Measurements from ENCODE around the gene ERP44.

The ERP44 gene

GRCh38 chr9:99970481-99970880 lies 128.3 kb downstream of the ERP44 start:
- Mint-ChIP-seq H3K27me3 (no peaks in the 10 kb centered on the region), H3K4me1 (no peaks in the 10 kb centered on the region), H3K36me3 (peaks cover 42% of the 10 kb centered on the region), H3K4me3 (no peak overlapping the region), H3K27ac (no peak overlapping the region), H3K9me3 (no peaks in the 10 kb centered on the region)
- no peak for ATAC-seq

GRCh38 chr9:99967457-99967856 lies 131.3 kb downstream of the ERP44 start:
- Mint-ChIP-seq H3K27me3 (no peaks in the 10 kb centered on the region), H3K4me3 (no peak overlapping the region), H3K36me3 (peaks cover 41% of the 10 kb centered on the region), H3K4me1 (no peaks in the 10 kb centered on the region), H3K27ac (no peak overlapping the region), H3K9me3 (no peaks in the 10 kb centered on the region)
- ATAC-seq: no peak

GRCh38 chr9:99966716-99967115 lies 132.1 kb downstream of the ERP44 start:
- no peaks in the 10 kb centered on the region for H3K4me1 Mint-ChIP-seq
- H3K27ac Mint-ChIP-seq: no peak overlapping the region
- peaks cover 45% of the 10 kb centered on the region for H3K36me3 Mint-ChIP-seq
- no peak overlapping the region for H3K4me3 Mint-ChIP-seq
- no peaks in the 10 kb centered on the region for H3K27me3 Mint-ChIP-seq
- H3K9me3 Mint-ChIP-seq: no peaks in the 10 kb centered on the region
- ATAC-seq: no peak

- no peak for ATAC-seq
- no peaks in the 10 kb centered on the region for H3K9me3 Mint-ChIP-seq
- no peak overlapping the region for H3K4me3 Mint-ChIP-seq
- no peaks in the 10 kb centered on the region for H3K27me3 Mint-ChIP-seq
- H3K4me1 Mint-ChIP-seq: no peaks in the 10 kb centered on the region
- peaks cover 52% of the 10 kb centered on the region for H3K36me3 Mint-ChIP-seq
- H3K27ac Mint-ChIP-seq: no peak overlapping the region
Observed at GRCh38 chr9:99966001-99966400, 132.8 kb downstream of the ERP44 start.

GRCh38 chr9:99964336-99964735 lies 134.5 kb downstream of the ERP44 start:
- ATAC-seq: no peak
- Mint-ChIP-seq H3K36me3 (peaks cover 52% of the 10 kb centered on the region), H3K9me3 (no peaks in the 10 kb centered on the region), H3K27ac (no peak overlapping the region), H3K4me3 (no peak overlapping the region), H3K4me1 (no peaks in the 10 kb centered on the region), H3K27me3 (no peaks in the 10 kb centered on the region)

GRCh38 chr9:99962680-99963261 lies 136.0 kb downstream of the ERP44 start:
- Mint-ChIP-seq H3K4me3 (no peak overlapping the region), H3K36me3 (peaks cover 56% of the 10 kb centered on the region), H3K27me3 (no peaks in the 10 kb centered on the region), H3K27ac (no peak overlapping the region), H3K4me1 (no peaks in the 10 kb centered on the region), H3K9me3 (no peaks in the 10 kb centered on the region)
- ATAC-seq: no peak

GRCh38 chr9:99955606-99956005 lies 143.2 kb downstream of the ERP44 start:
- Mint-ChIP-seq H3K27me3 (no peaks in the 10 kb centered on the region), H3K4me3 (no peak overlapping the region), H3K27ac (no peak overlapping the region), H3K4me1 (peaks cover 5% of the 10 kb centered on the region), H3K36me3 (peaks cover 50% of the 10 kb centered on the region), H3K9me3 (no peaks in the 10 kb centered on the region)
- ATAC-seq: no peak

GRCh38 chr9:99954819-99955218 lies 144.0 kb downstream of the ERP44 start:
- Mint-ChIP-seq H3K4me1 (peaks cover 5% of the 10 kb centered on the region), H3K4me3 (no peak overlapping the region), H3K9me3 (no peaks in the 10 kb centered on the region), H3K27me3 (no peaks in the 10 kb centered on the region), H3K36me3 (peaks cover 50% of the 10 kb centered on the region), H3K27ac (peak overlapping the region; percentile 32)
- no peak for ATAC-seq

- H3K36me3 Mint-ChIP-seq: peaks cover 48% of the 10 kb centered on the region
- no peak overlapping the region for H3K4me3 Mint-ChIP-seq
- H3K27me3 Mint-ChIP-seq: no peaks in the 10 kb centered on the region
- ATAC-seq: no peak
- peak overlapping the region; percentile 32 for H3K27ac Mint-ChIP-seq
- H3K4me1 Mint-ChIP-seq: peaks cover 5% of the 10 kb centered on the region
- no peaks in the 10 kb centered on the region for H3K9me3 Mint-ChIP-seq
Observed at GRCh38 chr9:99953861-99954507, 144.8 kb downstream of the ERP44 start.

- peaks cover 12% of the 10 kb centered on the region for H3K4me1 Mint-ChIP-seq
- H3K27ac Mint-ChIP-seq: no peak overlapping the region
- peaks cover 41% of the 10 kb centered on the region for H3K36me3 Mint-ChIP-seq
- H3K4me3 Mint-ChIP-seq: no peak overlapping the region
- H3K27me3 Mint-ChIP-seq: no peaks in the 10 kb centered on the region
- H3K9me3 Mint-ChIP-seq: no peaks in the 10 kb centered on the region
- ATAC-seq: no peak
Observed at GRCh38 chr9:99948896-99949295, 149.9 kb downstream of the ERP44 start.

- H3K27me3 Mint-ChIP-seq: no peaks in the 10 kb centered on the region
Observed at GRCh38 chr9:99948482-99948881, 150.3 kb downstream of the ERP44 start.

GRCh38 chr9:99947395-99947794 lies 151.4 kb downstream of the ERP44 start:
- H3K27ac Mint-ChIP-seq: no peak overlapping the region
- no peaks in the 10 kb centered on the region for H3K27me3 Mint-ChIP-seq
- no peak overlapping the region for H3K4me3 Mint-ChIP-seq
- ATAC-seq: no peak
- H3K9me3 Mint-ChIP-seq: no peaks in the 10 kb centered on the region
- H3K36me3 Mint-ChIP-seq: peaks cover 44% of the 10 kb centered on the region
- peaks cover 9% of the 10 kb centered on the region for H3K4me1 Mint-ChIP-seq

More at GRCh38 chr9:99948482-99948881, 150.3 kb downstream of the ERP44 start:
- Mint-ChIP-seq H3K36me3 (peaks cover 41% of the 10 kb centered on the region), H3K4me1 (peaks cover 9% of the 10 kb centered on the region), H3K27ac (no peak overlapping the region), H3K4me3 (no peak overlapping the region), H3K9me3 (no peaks in the 10 kb centered on the region)
- ATAC-seq: no peak

GRCh38 chr9:99936947-99937587 lies 161.7 kb downstream of the ERP44 start:
- no peaks in the 10 kb centered on the region for H3K27me3 Mint-ChIP-seq
- peaks cover 63% of the 10 kb centered on the region for H3K36me3 Mint-ChIP-seq
- ATAC-seq: no peak
- no peak overlapping the region for H3K27ac Mint-ChIP-seq
- peaks cover 14% of the 10 kb centered on the region for H3K9me3 Mint-ChIP-seq
- no peak overlapping the region for H3K4me3 Mint-ChIP-seq
- H3K4me1 Mint-ChIP-seq: peaks cover 13% of the 10 kb centered on the region

- peaks cover 15% of the 10 kb centered on the region for H3K4me1 Mint-ChIP-seq
- no peaks in the 10 kb centered on the region for H3K27me3 Mint-ChIP-seq
- no peak for ATAC-seq
- H3K36me3 Mint-ChIP-seq: peaks cover 65% of the 10 kb centered on the region
- no peak overlapping the region for H3K4me3 Mint-ChIP-seq
- H3K27ac Mint-ChIP-seq: no peak overlapping the region
- peaks cover 3% of the 10 kb centered on the region for H3K9me3 Mint-ChIP-seq
Observed at GRCh38 chr9:99931155-99931840, 167.5 kb downstream of the ERP44 start.

GRCh38 chr9:99929652-99930051 lies 169.1 kb downstream of the ERP44 start:
- H3K27me3 Mint-ChIP-seq: no peaks in the 10 kb centered on the region
- no peak overlapping the region for H3K4me3 Mint-ChIP-seq
- ATAC-seq: no peak
- H3K36me3 Mint-ChIP-seq: peaks cover 71% of the 10 kb centered on the region
- H3K4me1 Mint-ChIP-seq: peaks cover 15% of the 10 kb centered on the region
- H3K9me3 Mint-ChIP-seq: peaks cover 4% of the 10 kb centered on the region
- H3K27ac Mint-ChIP-seq: no peak overlapping the region

All from stimulated activated memory B cell treated with anti-CD40 and anti-IgM and Interleukin-4, amounts not matched to agents 10 μg/mL and 1 μg/mL and 100 μg/mL, for 72 hours (primary cell).